HepG2 (cell line): ENCODE results near the gene NECTIN2. TPM values are rescaled to one million over a fixed set of nuclear protein-coding genes. Genes with fewer than 3 reads are reported as not detected.
A peak's percentile ranks its signal among the peaks of the same experiment; 100 is the strongest.

Source experiments
- ARID2 ChIP-seq: sonication (generic); formaldehyde crosslinking; IDR thresholded peaks from 2 replicates; pipeline ENCODE4 v1.8.1; 2022; ENCODE audit warnings: mild to moderate bottlenecking, missing genetic modification reagents, borderline replicate concordance
- CCDC6 ChIP-seq: sonication (generic); formaldehyde crosslinking; IDR thresholded peaks from 2 replicates; pipeline ENCODE4 v1.8.1; 2022; ENCODE audit warnings: mild to moderate bottlenecking, missing genetic modification reagents, moderate library complexity
- GABPA ChIP-seq, 2 experiments: IDR thresholded peaks; 2 replicates each; pipeline ENCODE4 v1.6.1; 2011 to 2016; ENCODE audit warnings: low read depth in 2 of 2, low read length in 1 of 2, missing biosample characterization in 1 of 2, missing genetic modification characterization in 1 of 2
- IRF2 ChIP-seq: IDR thresholded peaks from 2 replicates; pipeline ENCODE4 v1.6.1; 2018; ENCODE audit warnings: missing genetic modification reagents, missing compliant biosample characterization
- MIER3 ChIP-seq: IDR thresholded peaks from 2 replicates; pipeline ENCODE4 v1.6.1; 2016; ENCODE audit warnings: missing compliant biosample characterization, borderline replicate concordance
- MXD4 ChIP-seq: IDR thresholded peaks from 2 replicates; pipeline ENCODE4 v1.6.1; 2016; ENCODE audit warnings: mild to moderate bottlenecking, missing biosample characterization, missing genetic modification reagents
- MZF1 ChIP-seq: sonication (generic); formaldehyde crosslinking; IDR thresholded peaks from 2 replicates; pipeline ENCODE4 v1.8.1; 2023; ENCODE audit warnings: mild to moderate bottlenecking, missing genetic modification reagents, borderline replicate concordance
- NAIF1 ChIP-seq: sonication (generic); formaldehyde crosslinking; IDR thresholded peaks from 2 replicates; pipeline ENCODE4 v1.5.0; 2020; ENCODE audit warnings: mild to moderate bottlenecking, missing genetic modification reagents, borderline replicate concordance
- NR2F1 ChIP-seq, 2 experiments: fragments of 450-650 bp in 1 of 2; formaldehyde crosslinking in 1 of 2; IDR thresholded peaks; 2 replicates each; pipeline versions ENCODE4 v1.5.0 to v1.6.1; 2016 to 2020; ENCODE audit warnings: mild to moderate bottlenecking in 1 of 2, missing compliant biosample characterization in 1 of 2, missing genetic modification reagents in 1 of 2, moderate library complexity in 1 of 2
- SMAD9 ChIP-seq: sonication (generic); formaldehyde crosslinking; IDR thresholded peaks from 2 replicates; pipeline ENCODE4 v1.5.1; 2020; ENCODE audit warnings: mild to moderate bottlenecking, missing genetic modification reagents
- USF2 ChIP-seq, 2 experiments: sonication (generic) in 1 of 2; formaldehyde crosslinking in 1 of 2; IDR thresholded peaks; 2 replicates each; pipeline versions ENCODE4 v1.5.1 to v1.6.1; 2011 to 2020; ENCODE audit warnings: borderline replicate concordance in 1 of 2, low read depth in 1 of 2, low read length in 1 of 2, mild to moderate bottlenecking in 1 of 2, missing genetic modification reagents in 1 of 2, moderate library complexity in 1 of 2
- ZNF235 ChIP-seq: sonication (generic); formaldehyde crosslinking; IDR thresholded peaks from 2 replicates; pipeline ENCODE4 v1.8.1; 2023; ENCODE audit warnings: mild to moderate bottlenecking, missing genetic modification reagents, borderline replicate concordance
- ZNF24 ChIP-seq: fragments of 450-650 bp; IDR thresholded peaks from 2 replicates; pipeline ENCODE4 v1.6.1; 2017; ENCODE audit warnings: antibody characterized with exemption, mild to moderate bottlenecking
- ZNF260 ChIP-seq: sonication (generic); formaldehyde crosslinking; IDR thresholded peaks from 2 replicates; pipeline ENCODE4 v1.4.0; 2020; ENCODE audit warnings: missing genetic modification reagents, low read depth, mild to moderate bottlenecking, borderline replicate concordance
- ZNF407 ChIP-seq: sonication (generic); formaldehyde crosslinking; IDR thresholded peaks from one replicate; pipeline ENCODE4 v1.5.1; 2020; ENCODE audit warnings: mild to moderate bottlenecking, missing genetic modification reagents; ENCODE audit errors: not compliant biosample characterization
- ZNF557 ChIP-seq: sonication (generic); formaldehyde crosslinking; IDR thresholded peaks from 2 replicates; pipeline ENCODE4 v1.4.0; 2020; ENCODE audit warnings: missing genetic modification reagents
- ZNF75D ChIP-seq: sonication (generic); formaldehyde crosslinking; IDR thresholded peaks from 2 replicates; pipeline ENCODE4 v1.8.1; 2023; ENCODE audit warnings: missing genetic modification reagents, mild to moderate bottlenecking, borderline replicate concordance
- polyA plus RNA-seq, 8 experiments: library from polyadenylated mRNA; depleted of rRNA in 3 of 8; stranded (reverse) in 7 of 8; unstranded in 1 of 8; fragments of >200 nt; fragmentation: Illumina TruSeq in 4 of 8; extraction: Trizol in 4 of 8; gene quantifications; 2 replicates each; pipeline versions ENCODE4 v1.2.1 to v1.2.3, GENCODE V29; 2011 to 2016; ENCODE audit warnings: low read depth in 4 of 8, missing spikeins in 1 of 8, mixed read lengths in 1 of 8; ENCODE audit not compliant: insufficient read depth in 1 of 8
- total RNA-seq, 5 experiments: library from RNA; depleted of rRNA; stranded (reverse); fragments of >200 nt; fragmentation: Illumina TruSeq; extraction: Trizol; gene quantifications; 2 replicates each; pipeline ENCODE4 v1.2.3, GENCODE V29; 2016; ENCODE audit warnings: low read depth in 1 of 5

The NECTIN2 gene
- total and polyA plus RNA-seq, 2 of the 13 experiments (the other 11 are each of a cell fraction or from before 2014, with no cell fraction given), result 75.4 to 114 TPM

GRCh38 chr19:44796701-44797115 lies 49.4 kb upstream of the NECTIN2 start (continued):
- TF ChIP-seq MZF1 (no peak), ZNF75D (no peak), CCDC6 (no peak), MXD4 (no peak), ARID2 (CRISPR knock-in tag) (no peak), ZNF407 (CRISPR knock-in tag) (no peak), USF2 (IDR thresholded peaks at IDR 0.05; ENCODE audit: low read depth, low read length) (no peak), USF2 (CRISPR knock-in tag; IDR thresholded peaks at IDR 0.05; ENCODE audit: borderline replicate concordance) (no peak), IRF2 (CRISPR knock-in tag) (peak; percentile 40; the same call in 1 of the 2 replicates), ZNF235 (no peak), ZNF557 (0 out of 2 replicates have a peak, but pooled peaks have one; percentile 36), NR2F1 (CRISPR knock-in tag; IDR thresholded peaks at IDR 0.05) (no peak), NAIF1 (no peak), MIER3 (peak; percentile 43; the same call in 1 of the 2 replicates), GABPA (IDR thresholded peaks at IDR 0.05; ENCODE audit: low read depth, low read length) (no peak), GABPA (CRISPR knock-in tag; IDR thresholded peaks at IDR 0.05; ENCODE audit: low read depth) (peak; percentile 74), ZNF260 (CRISPR knock-in tag) (no peak), ZNF24 (0 out of 2 replicates have a peak, but pooled peaks have one; percentile 18), SMAD9 (CRISPR knock-in tag) (no peak)
